ENCODE results near the gene ZNF304. TPM values are rescaled to one million over a fixed set of nuclear protein-coding genes. Genes with fewer than 3 reads are reported as not detected.

The ZNF304 gene
- total and polyA plus RNA-seq, 2 of the 13 experiments (the other 11 are each of a cell fraction or from before 2014, with no cell fraction given): 3.4 to 8.0 TPM

- TF ChIP-seq BCL3 (CRISPR knock-in tag; IDR thresholded peaks at IDR 0.05): peak; percentile 77; the same call in 1 of the 2 replicates
- TF ChIP-seq ZNF274 (CRISPR knock-in tag; IDR thresholded peaks at IDR 0.05): peak; percentile 68; the same call in 1 of the 2 replicates
- TF ChIP-seq ZNF20 (CRISPR knock-in tag; IDR thresholded peaks at IDR 0.05): no peak
- no peak for TF ChIP-seq ETS1 (CRISPR knock-in tag; IDR thresholded peaks at IDR 0.05)
- peak; percentile 99 for TF ChIP-seq ZHX1 (CRISPR knock-in tag; IDR thresholded peaks at IDR 0.05; ENCODE audit: low read depth)
- TF ChIP-seq ZBTB10 (CRISPR knock-in tag; IDR thresholded peaks at IDR 0.05; ENCODE audit: borderline replicate concordance): no peak
- TF ChIP-seq EP300 (IDR thresholded peaks at IDR 0.05; ENCODE audit: low read depth in 2 of 2, low read length in 2 of 2): no peak
- TF ChIP-seq EP300 (CRISPR knock-in tag; IDR thresholded peaks at IDR 0.05; ENCODE audit: borderline replicate concordance): no peak
- TF ChIP-seq BCLAF1 (IDR thresholded peaks at IDR 0.05): no peak
- TF ChIP-seq ELF3 (CRISPR knock-in tag; IDR thresholded peaks at IDR 0.05): peak; percentile 88
- no peak for TF ChIP-seq ZMYM3 (CRISPR knock-in tag; IDR thresholded peaks at IDR 0.05)
- TF ChIP-seq ZNF460 (CRISPR knock-in tag; IDR thresholded peaks at IDR 0.05; ENCODE audit: borderline replicate concordance): no peak
- TF ChIP-seq RARG (CRISPR knock-in tag; IDR thresholded peaks at IDR 0.05; ENCODE audit: low read depth): no peak
- no peak for TF ChIP-seq SNAI1 (CRISPR knock-in tag; IDR thresholded peaks at IDR 0.05; ENCODE audit: borderline replicate concordance)
- TF ChIP-seq BHLHE40 (IDR thresholded peaks at IDR 0.05; ENCODE audit: low read length): peak; percentile 52
These were observed 12.1 kb downstream of the ZNF304 start, which contains the start of the genes TRAPPC2B and ZNF547 (continued) for GRCh38 chr19:57362997-57363687.

Measured in HepG2 (cell line).